Retinal pigment epithelial cell (primary cell): Measurements from ENCODE around the gene GTPBP1.

Experiments used
- DNase-seq: peaks from one replicate; pipeline ENCODE4 v3.0.0-alpha.2; 2010; ENCODE audit warnings: low read depth
- H3K4me3 ChIP-seq: 2 replicates; pipeline ENCODE4 v1.5.1; 2011; ENCODE audit warnings: mild to moderate bottlenecking, low read length, control low read depth, moderate library complexity
- CTCF ChIP-seq: conservative IDR thresholded peaks from 2 replicates; pipeline ENCODE4 v1.5.1; 2011; ENCODE audit warnings: low read depth, low read length, control low read depth, inconsistent platforms

The GTPBP1 gene

DNA sequence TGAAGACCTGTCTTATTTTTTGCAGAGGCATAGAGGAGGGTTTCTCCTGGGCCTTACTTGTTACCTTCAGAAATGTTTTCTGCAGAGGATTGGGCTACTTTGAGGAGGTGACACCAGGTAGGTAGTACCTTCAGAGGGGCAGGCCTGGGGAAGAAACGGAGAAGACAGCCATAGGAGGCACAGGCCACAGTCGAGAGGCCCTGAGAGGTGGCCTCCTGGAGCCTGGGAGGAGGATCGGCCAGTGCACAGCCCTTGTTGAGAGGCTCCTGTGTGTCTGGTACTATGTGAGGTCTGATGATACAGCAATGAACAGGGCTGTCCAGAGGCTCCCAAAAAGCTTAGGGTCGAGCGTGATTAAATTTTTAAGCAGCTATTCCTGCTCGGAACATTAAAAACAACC lies 11.5 kb downstream of the GTPBP1 start:
- no peak for DNase-seq
- TF ChIP-seq CTCF: no peak
- no peak overlapping the region for H3K4me3 ChIP-seq

GRCh38 chr22:38718414-38718813 lies 12.7 kb downstream of the GTPBP1 start:
- no peak overlapping the region for H3K4me3 ChIP-seq
- no peak for DNase-seq

GRCh38 chr22:38719196-38719595 lies 13.5 kb downstream of the GTPBP1 start:
- no peak for DNase-seq
- TF ChIP-seq CTCF: no peak
- no peak overlapping the region for H3K4me3 ChIP-seq

More at GRCh38 chr22:38718414-38718813, 12.7 kb downstream of the GTPBP1 start:
- peak; percentile 68 for TF ChIP-seq CTCF

GRCh38 chr22:38720350-38720749 lies 14.6 kb downstream of the GTPBP1 start:
- TF ChIP-seq CTCF: no peak
- no peak for DNase-seq
- H3K4me3 ChIP-seq: no peak overlapping the region

GRCh38 chr22:38721551-38721950 lies 15.8 kb downstream of the GTPBP1 start:
- no peak for DNase-seq
- H3K4me3 ChIP-seq: no peak overlapping the region
- TF ChIP-seq CTCF: no peak

DNA sequence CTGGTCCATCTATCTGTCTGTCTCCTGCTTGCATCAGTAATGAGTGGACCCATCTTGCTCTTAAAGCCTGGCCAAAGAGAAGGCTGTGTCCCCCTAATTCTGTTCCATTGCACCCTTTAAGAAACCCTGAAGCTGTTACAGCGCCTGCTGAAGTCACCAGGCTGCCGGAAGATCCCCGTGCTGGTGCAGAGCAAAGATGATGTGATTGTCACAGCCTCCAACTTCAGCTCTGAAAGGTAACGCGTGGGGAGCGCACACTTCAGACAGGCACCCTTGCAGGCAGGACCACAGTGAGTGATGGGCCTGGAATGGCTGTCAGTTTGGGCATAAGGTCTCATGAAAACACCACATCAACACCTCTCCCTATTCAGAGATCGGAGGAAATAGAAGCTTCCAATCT lies 18.4 kb downstream of the GTPBP1 start:
- no peak for TF ChIP-seq CTCF
- H3K4me3 ChIP-seq: no peak overlapping the region
- DNase-seq: no peak

DNA sequence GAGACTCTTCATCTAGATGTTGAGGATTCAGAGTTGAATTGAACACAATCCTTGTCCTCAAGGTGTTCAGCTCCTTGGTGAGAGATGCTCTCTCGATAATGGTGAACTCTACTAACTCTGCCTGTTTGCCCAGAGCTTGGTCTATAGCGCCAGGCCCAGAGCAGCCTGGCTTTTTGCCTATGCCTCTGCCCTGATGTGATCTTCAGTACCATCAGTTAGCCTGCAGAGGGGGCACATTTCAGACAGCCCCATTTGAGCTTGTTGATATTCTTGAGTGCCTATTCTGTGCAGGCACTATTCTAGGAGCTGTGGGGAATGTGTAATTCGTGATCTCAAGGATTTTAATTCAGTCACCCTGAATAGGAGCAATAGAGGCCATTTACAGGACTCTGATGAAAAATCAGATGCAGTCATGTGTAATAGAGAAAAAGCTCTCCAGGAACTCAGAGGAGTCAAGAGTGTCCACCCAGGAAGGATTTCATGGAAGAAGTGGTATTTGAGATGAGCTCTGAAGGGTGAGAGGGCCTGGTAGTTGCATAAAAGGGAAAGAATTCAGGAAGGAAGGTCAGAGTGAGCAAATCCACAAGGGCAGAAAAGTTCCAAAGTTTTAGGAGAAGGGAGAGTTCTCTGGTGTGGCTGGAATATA lies 19.3 kb downstream of the GTPBP1 start:
- H3K4me3 ChIP-seq: no peak overlapping the region
- peak; percentile 66 for TF ChIP-seq CTCF
- DNase-seq: no peak
